GM12878 (cell line): ENCODE measurements around the gene IVD. TPM values are rescaled to one million over a fixed set of nuclear protein-coding genes. Genes with fewer than 3 reads are reported as not detected.
A peak's percentile ranks its signal among the peaks of the same experiment; 100 is the strongest.

Experiments
- BCL3 ChIP-seq: IDR thresholded peaks from 2 replicates; pipeline ENCODE4 v1.6.1; 2011; ENCODE audit warnings: borderline replicate concordance, low read depth, mild to moderate bottlenecking, moderate library complexity, low read length; ENCODE audit not compliant: insufficient read depth, poor library complexity, severe bottlenecking
- CREB1 ChIP-seq: IDR thresholded peaks from 2 replicates; pipeline ENCODE4 v1.6.1; 2012; ENCODE audit warnings: low read depth, mild to moderate bottlenecking, inconsistent platforms
- E4F1 ChIP-seq: fragments of 450-650 bp; IDR thresholded peaks from 2 replicates; pipeline ENCODE4 v1.6.1; 2018; ENCODE audit warnings: borderline replicate concordance, mild to moderate bottlenecking; ENCODE audit not compliant: partially characterized antibody
- IKZF2 ChIP-seq, 2 experiments: fragments of 450-650 bp; IDR thresholded peaks; 2 replicates each; pipeline ENCODE4 v1.6.1; 2017; ENCODE audit warnings: mild to moderate bottlenecking in 2 of 2, moderate library complexity in 2 of 2
- MLLT1 ChIP-seq: fragments of 450-650 bp; IDR thresholded peaks from 2 replicates; pipeline ENCODE4 v1.6.1; 2016; ENCODE audit warnings: mild to moderate bottlenecking
- NR2C2 ChIP-seq: IDR thresholded peaks from 2 replicates; pipeline ENCODE4 v1.6.1; 2011; ENCODE audit warnings: borderline replicate concordance, low read depth; ENCODE audit not compliant: control insufficient read depth, insufficient read length
- PAX8 ChIP-seq: fragments of 450-650 bp; IDR thresholded peaks from 2 replicates; pipeline ENCODE4 v1.6.1; 2017; ENCODE audit warnings: mild to moderate bottlenecking, moderate library complexity
- PBX3 ChIP-seq: IDR thresholded peaks from 2 replicates; pipeline ENCODE4 v1.6.1; 2011; ENCODE audit warnings: mild to moderate bottlenecking, low read depth, low read length, moderate library complexity; ENCODE audit not compliant: insufficient replicate concordance
- SKIL ChIP-seq: fragments of 450-650 bp; IDR thresholded peaks from 2 replicates; pipeline ENCODE4 v1.6.1; 2017; ENCODE audit warnings: mild to moderate bottlenecking, low read depth, inconsistent platforms; ENCODE audit not compliant: poor library complexity, severe bottlenecking
- STAT3 ChIP-seq: IDR thresholded peaks from 2 replicates; pipeline ENCODE4 v1.6.1; 2011; ENCODE audit warnings: low read depth, low read length, improper control_type of control experiment
- SUPT20H ChIP-seq: IDR thresholded peaks from 2 replicates; pipeline ENCODE4 v1.6.1; 2011; ENCODE audit warnings: low read depth, mild to moderate bottlenecking, low read length, moderate library complexity, borderline replicate concordance; ENCODE audit not compliant: control insufficient read depth
- TAF1 ChIP-seq: IDR thresholded peaks from 2 replicates; pipeline ENCODE4 v1.6.1; 2011; ENCODE audit warnings: mild to moderate bottlenecking, low read depth, low read length, borderline replicate concordance
- TARDBP ChIP-seq: IDR thresholded peaks from 2 replicates; pipeline ENCODE4 v1.6.1; 2016; ENCODE audit warnings: borderline replicate concordance
- TCF12 ChIP-seq: IDR thresholded peaks from 2 replicates; pipeline ENCODE4 v1.6.1; 2011; ENCODE audit warnings: low read depth, mild to moderate bottlenecking, low read length
- ZNF24 ChIP-seq: fragments of 450-650 bp; IDR thresholded peaks from 2 replicates; pipeline ENCODE4 v1.6.1; 2017; ENCODE audit warnings: antibody characterized with exemption, mild to moderate bottlenecking
- ZNF687 ChIP-seq: fragments of 450-650 bp; IDR thresholded peaks from 2 replicates; pipeline ENCODE4 v1.6.1; 2017; ENCODE audit warnings: mild to moderate bottlenecking, moderate library complexity
- polyA plus RNA-seq, 11 experiments: library from polyadenylated mRNA; depleted of rRNA in 4 of 11; unstranded in 6 of 11; stranded (reverse) in 5 of 11; fragments of >200 nt; fragmentation: Nextera tagmentation in 4 of 11; fragmentation: Illumina TruSeq in 1 of 11; extraction: Ambion mirVana in 4 of 11; extraction: Trizol in 1 of 11; gene quantifications; 1 replicate in 1 of 11; 2 replicates in 10 of 11; pipeline versions ENCODE4 v1.2.1 to v1.2.3, GENCODE V29; 2011 to 2016; ENCODE audit warnings: inconsistent platforms in 2 of 11, missing spikeins in 2 of 11, low read depth in 1 of 11
- total RNA-seq, 4 experiments: library from RNA; depleted of rRNA in 3 of 4; stranded (reverse); fragments of >200 nt in 3 of 4; fragmentation: Illumina TruSeq in 1 of 4; extraction: Trizol in 1 of 4; gene quantifications; 2 replicates each; pipeline versions ENCODE4 v1.2.1 to v1.2.3, GENCODE V29; 2013 to 2021

Gene IVD
- total and polyA plus RNA-seq, 10 of the 15 experiments (the other 5 are each of a cell fraction or from before 2014, with no cell fraction given), result 5.3 to 59.8 (median 45.7) TPM

GRCh38 chr15:40398413-40398873 lies 7.2 kb upstream of the IVD start (continued):
- TF ChIP-seq SKIL (no peak), BCL3 (no peak), SUPT20H (no peak), CREB1 (no peak), TAF1 (no peak), TARDBP (no peak), ZNF24 (no peak), NR2C2 (no peak), TCF12 (no peak), IKZF2 (IDR thresholded peaks at IDR 0.05) (peak in 1 of 2 experiments; percentile 46; a peak in 3 of 4 replicates), PAX8 (no peak), STAT3 (no peak), E4F1 (no peak), MLLT1 (no peak), ZNF687 (no peak), PBX3 (no peak)
